PFSK-1 (cell line): ENCODE measurements around the gene HLA-E.

Source experiments
- FOXP2 ChIP-seq: optimal IDR thresholded peaks from 2 replicates; pipeline ENCODE3; 2011; ENCODE audit warnings: borderline replicate concordance, control low read depth, inconsistent platforms; ENCODE audit not compliant: insufficient read depth; ENCODE audit errors: extremely low read length, extremely low read depth
- POLR2AphosphoS5 ChIP-seq: IDR thresholded peaks from 2 replicates; pipeline ENCODE4 v1.6.1; 2012; ENCODE audit warnings: low read depth, mild to moderate bottlenecking, control low read depth, low read length, moderate library complexity
- SIN3A ChIP-seq: IDR thresholded peaks from 2 replicates; pipeline ENCODE4 v1.6.1; 2012; ENCODE audit warnings: mild to moderate bottlenecking, low read length, moderate library complexity, borderline replicate concordance; ENCODE audit not compliant: insufficient read depth
- TAF1 ChIP-seq: IDR thresholded peaks from 2 replicates; pipeline ENCODE4 v1.6.1; 2012; ENCODE audit warnings: low read length, control low read depth, borderline replicate concordance; ENCODE audit not compliant: insufficient read depth
- TF ChIP-seq, protein P1 (sequence below), 2 experiments: IDR thresholded peaks; 2 replicates each; pipeline versions ENCODE4 v1.6.1 to v1.8.0; 2011 to 2012; ENCODE audit warnings: low read depth in 2 of 2, low read length in 2 of 2, control low read depth in 1 of 2, inconsistent platforms in 1 of 2, mild to moderate bottlenecking in 1 of 2, moderate library complexity in 1 of 2; ENCODE audit not compliant: insufficient read depth in 1 of 2

The HLA-E gene

DNA sequence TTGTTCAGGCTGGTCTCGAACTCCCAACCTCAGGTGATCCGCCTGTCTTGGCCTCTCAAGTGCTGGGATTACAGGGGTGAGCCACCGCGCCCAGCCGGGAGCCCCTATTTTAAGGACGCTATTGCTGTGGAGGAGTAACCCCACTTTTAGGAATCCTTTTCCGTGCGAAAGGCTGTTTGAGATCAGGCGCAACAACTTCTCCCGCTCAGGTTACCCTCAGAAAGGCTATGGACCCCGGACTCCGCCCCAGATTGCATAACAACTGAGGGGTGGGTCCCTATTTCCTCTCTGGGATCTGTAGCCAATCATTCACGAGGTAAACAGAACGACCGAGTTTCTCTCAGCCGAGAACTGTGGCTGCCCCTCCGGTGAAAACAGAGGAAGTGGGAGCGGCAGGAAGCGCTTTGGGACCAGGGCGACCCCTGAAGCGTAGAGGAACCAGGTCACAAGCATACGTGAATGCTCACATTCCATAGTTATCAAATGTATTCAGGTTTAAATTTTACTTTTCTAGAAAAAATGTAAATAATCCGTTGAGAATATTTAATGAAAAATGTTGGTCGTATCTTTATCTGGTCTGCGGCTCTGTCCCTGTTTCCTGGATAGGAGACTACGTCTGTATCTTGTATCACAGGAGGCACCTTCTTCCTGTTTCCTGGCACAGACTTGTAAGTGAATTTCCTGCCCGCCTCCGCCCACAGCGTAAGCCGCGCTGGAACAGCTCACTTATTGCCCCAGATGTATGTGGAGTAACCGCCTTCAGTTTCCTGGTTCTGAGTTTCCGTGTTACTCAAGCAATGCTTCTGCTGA lies 26.8 kb downstream of the HLA-E start:
- TF ChIP-seq SIN3A (peak; percentile 69; the same call in 1 of the 2 replicates), TAF1 (peak; percentile 14; the same call in 1 of the 2 replicates), FOXP2 (peak; percentile 80), POLR2AphosphoS5 (peak; percentile 19; the same call in 1 of the 2 replicates)
- TF ChIP-seq, protein P1, sequence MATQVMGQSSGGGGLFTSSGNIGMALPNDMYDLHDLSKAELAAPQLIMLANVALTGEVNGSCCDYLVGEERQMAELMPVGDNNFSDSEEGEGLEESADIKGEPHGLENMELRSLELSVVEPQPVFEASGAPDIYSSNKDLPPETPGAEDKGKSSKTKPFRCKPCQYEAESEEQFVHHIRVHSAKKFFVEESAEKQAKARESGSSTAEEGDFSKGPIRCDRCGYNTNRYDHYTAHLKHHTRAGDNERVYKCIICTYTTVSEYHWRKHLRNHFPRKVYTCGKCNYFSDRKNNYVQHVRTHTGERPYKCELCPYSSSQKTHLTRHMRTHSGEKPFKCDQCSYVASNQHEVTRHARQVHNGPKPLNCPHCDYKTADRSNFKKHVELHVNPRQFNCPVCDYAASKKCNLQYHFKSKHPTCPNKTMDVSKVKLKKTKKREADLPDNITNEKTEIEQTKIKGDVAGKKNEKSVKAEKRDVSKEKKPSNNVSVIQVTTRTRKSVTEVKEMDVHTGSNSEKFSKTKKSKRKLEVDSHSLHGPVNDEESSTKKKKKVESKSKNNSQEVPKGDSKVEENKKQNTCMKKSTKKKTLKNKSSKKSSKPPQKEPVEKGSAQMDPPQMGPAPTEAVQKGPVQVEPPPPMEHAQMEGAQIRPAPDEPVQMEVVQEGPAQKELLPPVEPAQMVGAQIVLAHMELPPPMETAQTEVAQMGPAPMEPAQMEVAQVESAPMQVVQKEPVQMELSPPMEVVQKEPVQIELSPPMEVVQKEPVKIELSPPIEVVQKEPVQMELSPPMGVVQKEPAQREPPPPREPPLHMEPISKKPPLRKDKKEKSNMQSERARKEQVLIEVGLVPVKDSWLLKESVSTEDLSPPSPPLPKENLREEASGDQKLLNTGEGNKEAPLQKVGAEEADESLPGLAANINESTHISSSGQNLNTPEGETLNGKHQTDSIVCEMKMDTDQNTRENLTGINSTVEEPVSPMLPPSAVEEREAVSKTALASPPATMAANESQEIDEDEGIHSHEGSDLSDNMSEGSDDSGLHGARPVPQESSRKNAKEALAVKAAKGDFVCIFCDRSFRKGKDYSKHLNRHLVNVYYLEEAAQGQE (IDR thresholded peaks at IDR 0.05; ENCODE audit: insufficient read depth in 1 of 2, low read depth in 2 of 2, low read length in 2 of 2), result 0 out of 4 replicates have a peak, but pooled peaks of 1 of the 2 experiments have one; percentile 15

DNA sequence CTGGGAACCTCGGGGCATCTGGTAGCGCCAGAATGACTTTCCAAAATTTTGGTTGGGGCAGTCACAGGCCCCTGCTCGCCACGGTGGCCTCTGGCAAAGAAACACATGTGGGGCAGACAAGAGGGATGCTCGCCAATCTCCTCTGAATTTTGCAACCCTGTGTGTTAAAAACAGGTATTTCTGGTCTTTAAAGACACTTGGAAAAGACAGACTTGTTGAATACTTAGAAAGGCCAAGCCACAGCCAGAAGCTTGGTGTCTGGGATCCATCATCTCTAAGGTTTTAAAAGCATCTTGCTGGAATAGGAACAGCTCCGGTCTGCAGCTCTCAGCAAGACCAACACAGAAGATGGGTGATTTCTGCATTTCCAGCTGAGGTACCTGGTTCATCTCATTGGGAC lies 31.2 kb downstream of the HLA-E start:
- no peak for TF ChIP-seq FOXP2
- no peak for TF ChIP-seq TAF1
- no peak for TF ChIP-seq POLR2AphosphoS5

DNA sequence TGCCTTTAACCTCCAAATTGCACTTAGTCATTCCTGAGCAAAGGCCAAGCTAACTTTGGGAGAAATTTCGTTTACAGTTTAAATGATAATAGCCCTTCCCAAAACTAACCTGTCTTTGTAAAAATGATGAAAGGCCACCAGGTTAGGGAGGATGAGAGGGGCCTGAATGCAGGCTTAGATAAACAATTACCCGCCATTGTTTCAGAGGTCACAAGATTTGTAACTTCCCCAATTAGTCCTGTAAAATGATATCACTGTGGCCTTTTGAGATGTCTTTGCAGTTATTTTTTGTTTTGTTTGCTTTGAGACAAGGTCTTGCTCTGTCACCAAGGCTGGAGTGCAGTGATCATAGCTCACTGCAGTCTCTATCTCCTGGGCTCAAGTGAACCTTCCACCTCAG lies 40.7 kb downstream of the HLA-E start:
- TF ChIP-seq FOXP2 (no peak), POLR2AphosphoS5 (no peak), TAF1 (no peak), SIN3A (no peak)
- TF ChIP-seq, protein P1 (IDR thresholded peaks at IDR 0.05; ENCODE audit: insufficient read depth in 1 of 2, low read depth in 2 of 2, low read length in 2 of 2), result no peak

DNA sequence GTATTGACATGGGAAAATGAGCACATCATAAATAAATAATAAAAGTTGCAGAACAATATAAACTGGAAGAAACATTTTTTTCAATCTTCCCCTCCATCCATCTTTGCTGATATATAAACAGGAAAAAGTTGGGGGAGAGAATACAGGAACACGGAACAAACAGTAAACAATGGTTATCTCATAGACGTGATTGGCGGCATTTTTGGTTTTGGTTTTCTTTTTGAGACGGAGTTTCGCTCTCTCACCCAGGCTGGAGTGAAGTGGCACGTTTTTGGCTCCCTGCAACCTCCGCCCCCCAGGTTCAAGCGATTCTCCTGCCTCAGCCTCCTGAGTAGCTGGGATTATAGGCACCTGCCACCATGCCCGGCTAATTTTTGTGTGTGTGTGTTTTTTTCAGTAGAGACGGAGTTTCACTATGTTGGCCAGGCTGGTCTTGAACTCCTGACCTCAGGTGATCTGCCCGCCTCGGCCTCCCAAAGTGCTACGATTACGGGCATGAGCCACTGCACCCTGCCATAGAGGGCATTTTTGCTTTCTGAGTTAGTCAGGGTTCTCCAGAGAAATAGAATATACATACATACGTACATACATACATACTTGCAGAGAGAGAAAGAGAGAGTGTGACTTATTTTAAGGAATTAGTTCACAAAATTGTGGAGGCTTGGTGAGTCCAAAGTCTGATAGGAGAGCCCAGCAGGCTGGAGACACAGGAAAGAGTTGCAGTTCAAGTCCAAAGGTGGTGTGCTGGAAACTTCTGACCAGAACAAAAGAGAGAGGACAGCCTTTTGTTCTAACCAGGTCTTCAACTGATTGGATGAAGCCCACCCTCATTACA lies 44.4 kb downstream of the HLA-E start:
- TF ChIP-seq, protein P1 (IDR thresholded peaks at IDR 0.05; ENCODE audit: insufficient read depth in 1 of 2, low read depth in 2 of 2, low read length in 2 of 2), result no peak
- TF ChIP-seq FOXP2 (no peak), POLR2AphosphoS5 (no peak), TAF1 (no peak), SIN3A (no peak)

DNA sequence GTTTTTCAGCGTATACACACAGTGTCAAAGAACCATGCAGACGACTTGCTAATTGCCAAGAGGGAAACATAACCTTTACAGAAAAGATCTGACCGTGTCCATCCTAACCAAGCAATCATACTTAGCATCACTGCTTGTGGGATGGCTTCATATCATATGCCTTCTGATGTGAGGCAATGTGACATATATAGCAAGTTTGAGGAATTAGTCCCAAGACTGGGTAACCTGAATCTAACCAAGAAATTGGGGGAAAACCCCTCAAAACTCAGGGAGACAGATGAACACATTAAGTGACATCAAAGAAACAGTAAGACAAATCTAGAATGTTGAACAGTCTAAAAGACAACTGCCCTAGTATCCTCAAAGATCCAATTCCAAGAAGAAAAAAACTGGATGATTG lies 48.6 kb downstream of the HLA-E start:
- TF ChIP-seq, protein P1 (IDR thresholded peaks at IDR 0.05; ENCODE audit: insufficient read depth in 1 of 2, low read depth in 2 of 2, low read length in 2 of 2), result no peak
- TF ChIP-seq POLR2AphosphoS5, result no peak
- TF ChIP-seq TAF1, result no peak
- TF ChIP-seq SIN3A, result no peak
- TF ChIP-seq FOXP2, result no peak
